A673 (cell line): ENCODE data around the gene FAM184B.

Source experiments
- EZH2 ChIP-seq: fragments of 200-600 bp; sonication (generic); IDR thresholded peaks from 2 replicates; pipeline ENCODE4 v1.6.1; 2017; ENCODE audit warnings: borderline replicate concordance, low read depth, mild to moderate bottlenecking, mixed read lengths, antibody characterized with exemption, low read length; ENCODE audit not compliant: poor library complexity, severe bottlenecking
- TF ChIP-seq, protein P1 (sequence below): fragments of 300-800, 200-600 bp; sonication (generic); conservative IDR thresholded peaks from 2 replicates; pipeline ENCODE4 v1.5.1; 2017; ENCODE audit warnings: low read depth, mild to moderate bottlenecking, antibody characterized with exemption, low read length, moderate library complexity, mixed read lengths

DNA sequence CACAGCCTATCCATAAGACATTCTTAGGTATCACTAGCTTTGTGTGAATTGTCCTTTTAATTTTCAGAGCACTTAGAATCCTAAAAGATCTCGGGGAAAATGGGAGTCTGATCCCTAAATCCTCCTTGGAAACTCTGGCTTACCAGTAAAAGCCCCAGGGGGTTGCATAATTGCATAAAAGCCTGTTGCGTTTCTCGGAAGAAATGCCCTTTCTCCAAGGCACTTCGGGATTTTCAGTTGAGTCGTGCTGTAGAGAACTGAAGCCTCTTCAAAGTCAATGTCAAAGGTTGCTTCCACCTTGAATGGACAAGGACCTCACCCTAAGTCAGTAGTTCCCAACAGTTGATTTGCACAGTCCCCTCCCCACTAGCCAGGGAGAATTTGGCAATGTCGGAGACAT is 20.8 kb downstream of the FAM184B start:
- TF ChIP-seq, protein P1, sequence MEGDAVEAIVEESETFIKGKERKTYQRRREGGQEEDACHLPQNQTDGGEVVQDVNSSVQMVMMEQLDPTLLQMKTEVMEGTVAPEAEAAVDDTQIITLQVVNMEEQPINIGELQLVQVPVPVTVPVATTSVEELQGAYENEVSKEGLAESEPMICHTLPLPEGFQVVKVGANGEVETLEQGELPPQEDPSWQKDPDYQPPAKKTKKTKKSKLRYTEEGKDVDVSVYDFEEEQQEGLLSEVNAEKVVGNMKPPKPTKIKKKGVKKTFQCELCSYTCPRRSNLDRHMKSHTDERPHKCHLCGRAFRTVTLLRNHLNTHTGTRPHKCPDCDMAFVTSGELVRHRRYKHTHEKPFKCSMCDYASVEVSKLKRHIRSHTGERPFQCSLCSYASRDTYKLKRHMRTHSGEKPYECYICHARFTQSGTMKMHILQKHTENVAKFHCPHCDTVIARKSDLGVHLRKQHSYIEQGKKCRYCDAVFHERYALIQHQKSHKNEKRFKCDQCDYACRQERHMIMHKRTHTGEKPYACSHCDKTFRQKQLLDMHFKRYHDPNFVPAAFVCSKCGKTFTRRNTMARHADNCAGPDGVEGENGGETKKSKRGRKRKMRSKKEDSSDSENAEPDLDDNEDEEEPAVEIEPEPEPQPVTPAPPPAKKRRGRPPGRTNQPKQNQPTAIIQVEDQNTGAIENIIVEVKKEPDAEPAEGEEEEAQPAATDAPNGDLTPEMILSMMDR = no peak
- no peak for TF ChIP-seq EZH2
